ENCODE results near the gene OS9.

OS9 gene

GRCh38 chr12:57751788-57752667, 58.1 kb downstream of the OS9 start, which contains the start of gene CDK4:
TSS of gene CDK4 (minus strand) at chr12:57752310. CDS start at chr12:57751717, 593 bp downstream.
- DNase-seq (ENCODE audit: low spot score): peak; percentile 98

DNA sequence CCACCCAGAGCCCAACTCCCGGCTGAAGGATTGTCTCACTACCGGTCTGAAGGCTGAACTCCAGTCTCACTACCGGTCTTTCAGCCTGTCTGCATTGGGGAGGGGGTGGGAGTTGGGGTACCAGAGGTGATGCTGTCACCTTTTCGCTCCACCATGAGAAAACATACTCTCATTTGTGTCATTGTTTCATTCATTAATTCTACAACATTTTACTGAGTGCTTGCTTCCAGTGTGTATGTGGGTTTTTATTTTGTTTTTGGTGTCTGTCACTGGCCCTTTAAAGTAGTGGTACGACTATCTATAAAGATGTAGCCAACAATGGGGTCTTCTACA, 58.7 kb downstream of the OS9 start:
- no peak for DNase-seq (ENCODE audit: low spot score)

GRCh38 chr12:57753756-57754337, 59.9 kb downstream of the OS9 start:
- DNase-seq (ENCODE audit: low spot score): no peak

DNA sequence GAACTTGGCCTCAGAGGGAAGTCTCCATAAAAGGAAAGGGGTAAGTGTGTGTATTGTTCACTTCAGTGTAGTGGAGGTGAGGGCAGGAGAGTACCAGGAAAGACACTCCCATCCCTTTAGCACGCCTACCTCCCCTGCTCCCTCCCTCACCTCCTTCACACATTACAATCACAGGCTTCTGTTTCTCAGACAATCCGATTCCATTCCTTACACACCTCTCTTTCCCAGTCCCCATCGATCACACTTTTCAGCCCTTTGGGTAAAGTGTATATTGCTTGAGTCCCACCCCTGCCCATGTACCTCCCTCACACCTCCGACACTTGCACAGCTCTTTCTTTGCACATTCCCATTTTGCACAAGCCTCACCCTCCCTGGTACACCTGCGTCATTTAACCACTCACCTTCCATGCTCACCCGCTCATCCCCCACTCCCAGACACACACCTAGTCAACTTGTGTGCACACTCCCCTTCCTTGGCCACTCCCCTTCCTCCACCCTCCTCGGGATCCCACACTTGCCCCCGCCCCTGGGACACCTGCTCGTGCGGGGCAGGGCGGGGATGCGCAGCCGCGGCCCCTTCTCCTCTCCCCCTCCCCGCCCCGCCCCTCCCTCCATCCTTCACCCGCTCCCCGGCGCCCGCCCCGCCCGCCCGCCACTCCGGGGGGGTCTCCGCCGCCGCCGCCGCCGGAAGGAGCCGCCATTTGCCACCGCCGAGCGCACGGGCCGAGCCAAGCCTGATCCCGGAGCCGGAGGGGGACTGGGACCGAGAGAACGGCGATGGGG, 60.7 kb downstream of the OS9 start, which contains the start of gene MARCHF9:
Gene MARCHF9 (plus strand): TSS at position 693 of the 783 bp plus-strand sequence. CDS start 426 bp downstream, outside the sequence.
- DNase-seq (ENCODE audit: low spot score): peak; percentile 43

DNA sequence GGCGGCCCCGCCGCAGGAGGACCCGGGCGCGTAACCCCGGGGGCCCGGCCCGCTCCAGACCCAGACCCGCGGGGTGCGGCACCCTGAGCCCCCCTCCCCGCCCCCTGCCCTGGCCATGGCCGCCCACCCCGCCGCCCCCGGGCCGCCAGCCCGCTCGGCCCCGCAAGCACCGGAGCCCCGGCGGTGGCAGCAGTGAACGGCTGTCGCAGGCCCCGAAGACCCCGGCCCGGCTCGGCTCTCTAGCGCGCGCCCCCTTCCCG, 61.2 kb downstream of the OS9 start:
- no peak for DNase-seq (ENCODE audit: low spot score)

GRCh38 chr12:57755454-57756372, 61.8 kb downstream of the OS9 start:
- DNase-seq (ENCODE audit: low spot score): peak; percentile 47

DNA sequence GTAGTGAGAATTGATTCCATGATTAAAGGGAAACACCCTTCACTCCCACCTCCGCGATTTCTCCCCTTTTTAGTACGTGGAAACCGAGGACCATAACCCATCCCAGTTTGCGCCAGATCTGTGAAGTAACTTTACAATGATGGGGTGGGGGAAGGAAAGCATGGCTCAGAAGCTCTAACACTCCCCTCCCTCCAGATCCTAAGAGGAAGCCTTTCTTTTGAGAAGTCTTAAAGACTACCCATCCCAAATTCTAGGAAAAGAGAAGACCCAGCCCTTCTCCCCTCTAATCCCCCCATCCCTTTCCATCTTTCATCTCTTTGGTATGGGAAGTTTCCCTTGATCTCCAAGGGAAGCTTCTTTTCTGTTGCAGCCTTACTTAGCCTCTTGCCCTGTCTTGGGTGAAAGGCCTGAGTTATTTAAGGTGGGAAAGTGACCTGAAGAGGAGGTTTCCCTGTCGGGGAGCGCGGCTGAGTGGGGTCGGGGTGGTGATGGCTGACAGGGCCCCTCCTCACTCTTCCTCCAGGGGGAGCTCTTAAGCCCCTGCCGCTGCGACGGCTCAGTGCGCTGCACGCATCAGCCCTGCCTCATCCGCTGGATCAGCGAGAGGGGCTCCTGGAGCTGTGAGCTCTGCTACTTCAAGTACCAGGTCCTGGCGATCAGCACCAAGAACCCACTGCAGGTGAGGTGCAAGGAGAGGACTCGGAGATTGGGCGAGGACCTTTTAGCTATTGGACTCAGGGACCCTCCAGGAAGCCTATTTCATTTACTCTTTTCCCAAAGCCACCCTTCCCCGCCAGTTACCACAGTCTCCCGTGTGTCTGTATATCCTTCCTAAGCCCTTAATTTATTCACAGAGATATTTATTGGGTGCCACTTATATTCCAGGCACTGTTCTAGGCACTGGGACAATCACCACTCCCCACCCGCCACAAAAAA, 62.7 kb downstream of the OS9 start:
- DNase-seq (ENCODE audit: low spot score): no peak

GRCh38 chr12:57757771-57758170, 63.8 kb downstream of the OS9 start:
- no peak for DNase-seq (ENCODE audit: low spot score)

DNA sequence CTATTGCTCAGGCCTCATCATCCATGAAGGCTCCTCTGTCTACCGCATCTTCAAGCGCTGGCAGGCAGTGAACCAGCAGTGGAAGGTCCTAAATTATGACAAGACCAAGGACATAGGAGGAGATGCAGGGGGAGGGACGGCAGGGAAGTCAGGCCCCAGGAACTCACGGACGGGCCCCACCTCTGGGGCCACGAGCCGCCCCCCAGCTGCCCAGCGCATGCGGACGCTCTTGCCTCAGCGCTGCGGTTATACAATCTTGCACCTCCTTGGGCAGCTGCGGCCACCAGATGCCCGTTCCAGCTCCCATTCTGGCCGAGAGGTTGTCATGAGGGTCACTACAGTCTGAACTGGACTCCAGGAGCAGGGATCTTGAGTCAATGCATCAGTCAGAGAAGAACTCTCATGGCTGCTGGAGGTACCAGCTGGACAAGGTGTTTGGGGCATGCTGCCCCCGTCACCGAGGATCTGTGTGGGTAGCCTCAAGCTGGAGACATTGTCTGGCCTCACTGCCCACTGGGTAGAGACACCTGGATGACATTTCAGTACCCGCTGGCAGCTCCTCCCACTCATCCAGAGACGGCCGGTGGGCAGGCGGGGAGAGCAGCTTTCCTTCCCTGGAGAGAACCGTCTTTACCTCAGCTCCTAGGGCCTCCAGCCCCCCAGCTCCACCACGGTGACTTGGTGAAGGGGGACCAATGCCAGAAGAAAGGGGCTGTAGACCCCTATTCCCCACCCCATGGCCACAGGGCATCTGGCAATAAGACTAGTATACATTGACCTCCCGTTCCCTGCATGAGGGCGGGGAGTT, 64.8 kb downstream of the OS9 start:
- DNase-seq (ENCODE audit: low spot score): no peak

DNA sequence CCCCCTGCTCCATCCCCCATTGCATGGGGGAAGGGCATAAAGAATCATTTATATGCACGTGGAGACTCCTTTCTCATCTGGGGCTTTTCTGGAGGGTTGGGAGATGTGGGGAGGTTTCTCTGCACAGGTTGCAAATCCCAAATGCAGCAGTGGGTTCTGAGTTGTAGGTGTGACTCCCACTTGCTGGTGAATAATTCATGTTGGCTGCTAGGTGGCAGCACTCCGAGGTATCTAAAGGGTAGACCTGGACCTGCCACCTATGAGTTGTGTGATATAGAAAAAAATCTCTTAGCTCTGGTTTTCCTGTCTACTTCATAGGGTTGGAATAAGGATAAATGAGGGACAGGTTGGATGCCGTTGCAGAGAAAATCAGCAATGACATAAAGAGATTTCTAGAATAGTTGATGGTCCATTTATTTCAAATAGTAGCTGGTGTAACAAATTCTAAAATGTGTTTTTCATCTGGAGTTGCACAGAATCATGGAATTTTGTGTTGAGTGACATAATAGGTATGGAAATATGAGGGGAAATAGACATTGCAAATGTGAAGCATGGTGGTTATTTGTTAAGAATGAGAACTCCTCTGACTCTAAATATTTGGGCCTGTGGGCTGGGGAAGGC, 65.5 kb downstream of the OS9 start:
- DNase-seq (ENCODE audit: low spot score): no peak

DNA sequence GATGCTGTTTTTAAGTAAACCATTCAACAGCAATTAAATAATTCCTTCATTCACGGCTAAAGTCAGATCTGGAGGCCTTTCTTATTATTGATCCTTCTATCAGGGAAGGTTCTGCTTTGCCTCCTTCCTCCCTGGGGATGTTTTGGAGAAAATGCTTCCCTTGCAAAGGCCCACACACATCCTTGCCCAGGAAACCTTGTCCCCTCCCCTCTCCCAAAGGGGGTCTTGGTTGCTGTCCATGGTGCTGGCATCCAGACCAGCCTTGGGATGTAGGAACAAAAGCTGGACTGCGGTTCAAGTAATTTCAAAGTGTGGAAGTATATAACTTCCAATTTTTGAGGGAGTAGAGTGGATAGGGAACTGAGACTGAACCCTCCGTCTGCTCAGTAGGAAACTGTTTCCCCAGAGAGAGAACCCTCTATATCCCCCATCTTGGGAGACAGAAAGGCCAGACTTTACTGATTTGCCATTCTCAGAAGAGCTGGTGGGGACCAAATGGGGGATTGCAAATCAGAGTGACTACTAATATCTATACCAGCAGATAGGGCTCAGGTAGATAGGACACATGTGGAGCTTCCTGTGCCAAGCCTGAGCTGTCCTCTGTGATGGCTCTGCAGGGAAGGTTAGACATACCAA, 66.5 kb downstream of the OS9 start:
- no peak for DNase-seq (ENCODE audit: low spot score)

DNA sequence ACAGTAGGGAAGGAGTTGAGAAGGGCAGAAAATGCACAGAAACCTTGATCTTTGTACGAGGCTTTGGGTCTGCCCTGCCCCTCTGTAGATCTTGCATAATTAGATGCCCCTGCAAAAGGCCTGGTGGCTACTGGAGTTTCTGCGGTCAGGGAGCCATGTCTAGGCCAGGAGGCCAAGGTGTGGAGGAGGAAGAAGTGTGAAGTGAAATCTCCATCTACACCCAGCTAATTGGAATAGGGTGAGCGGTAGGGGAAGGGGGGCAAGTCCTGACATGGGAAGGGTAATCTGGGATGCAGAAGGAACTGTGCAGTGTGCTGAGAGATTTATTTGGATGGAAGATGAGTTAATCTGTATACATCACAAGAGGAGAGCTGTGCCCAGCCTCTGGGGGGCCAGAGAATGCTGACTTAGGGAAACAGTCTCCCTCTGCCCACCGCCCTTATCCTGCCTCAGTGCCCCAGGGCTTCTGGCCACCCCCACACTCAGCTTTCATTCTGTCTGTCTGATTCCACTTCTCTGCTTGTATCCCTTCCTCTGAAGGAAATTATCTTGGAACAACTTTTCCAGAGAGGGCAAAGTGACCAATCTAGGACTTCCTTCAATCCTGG, 67.6 kb downstream of the OS9 start:
- no peak for DNase-seq (ENCODE audit: low spot score)

- no peak for DNase-seq (ENCODE audit: low spot score)
These were observed 68.5 kb downstream of the OS9 start for GRCh38 chr12:57762463-57762862.

- no peak for DNase-seq (ENCODE audit: low spot score)
These were observed 70.1 kb downstream of the OS9 start for GRCh38 chr12:57763881-57764661.

- no peak for DNase-seq (ENCODE audit: low spot score)
These were observed 70.7 kb downstream of the OS9 start for GRCh38 chr12:57764662-57765002.

DNA sequence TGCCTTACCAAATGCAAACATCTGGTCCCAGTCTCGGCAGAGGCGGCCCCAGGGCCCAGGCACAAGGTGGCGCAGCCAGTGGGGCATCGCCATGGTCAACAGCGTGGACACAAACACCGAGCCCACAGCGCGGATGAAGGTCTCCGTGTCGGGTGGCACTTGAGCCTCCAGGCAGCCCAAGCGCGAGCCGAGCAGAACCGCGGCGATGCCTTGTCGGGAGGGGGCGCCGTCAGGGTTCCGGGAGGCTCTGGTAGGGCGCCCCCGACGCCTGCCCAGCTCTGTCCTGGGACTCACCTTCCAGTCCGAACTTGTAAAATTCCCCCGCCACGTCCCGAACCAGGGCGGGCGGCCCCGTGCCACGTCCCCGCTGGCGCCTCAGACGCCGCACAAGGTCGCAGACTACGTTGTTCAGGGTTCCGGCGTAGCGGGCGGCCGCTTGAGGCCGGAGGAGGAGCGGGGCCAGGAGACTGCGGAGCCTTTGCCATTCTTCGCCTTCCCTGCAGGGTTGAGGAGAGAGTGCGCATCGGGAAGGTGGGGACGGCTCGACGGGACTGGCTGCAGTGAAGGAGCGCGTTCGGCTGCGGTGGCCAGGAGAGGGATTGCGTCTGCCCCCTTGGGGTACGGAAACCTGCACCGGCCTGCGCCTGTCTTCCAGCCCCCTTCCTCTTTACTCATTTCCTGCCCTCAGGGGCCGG, 71.2 kb downstream of the OS9 start:
- peak; percentile 59 for DNase-seq (ENCODE audit: low spot score)
